ENCODE measurements around the gene LDHD. TPM values are rescaled to one million over a fixed set of nuclear protein-coding genes. Genes with fewer than 3 reads are reported as not detected.
"Not testable (repeated sequence)": the region's sequence is repeated elsewhere in the genome, so short reads cannot be mapped to it uniquely, and the experiment has no call there.

The LDHD gene
- total and polyA plus RNA-seq, 9 of the 15 experiments (the other 6 are each of a cell fraction or from before 2014, with no cell fraction given) = 0.19 to 0.86 (median 0.54) TPM; not detected in 3

- no peak for TF ChIP-seq RNF219 (CRISPR knock-in tag; IDR thresholded peaks at IDR 0.05)
Observed at GRCh38 chr16:75092777-75093176, 23.8 kb downstream of the LDHD start (continued).

GRCh38 chr16:75091619-75092018 is 25.0 kb downstream of the LDHD start:
- H3K4me2 ChIP-seq (ENCODE audit: insufficient read depth, low read length); in situ Hi-C loops (cut with MboI); FAIRE-seq; H3K27me3 ChIP-seq (ENCODE audit: control insufficient read depth in 2 of 2, insufficient read depth in 2 of 2, low read length in 2 of 2); H4K20me1 ChIP-seq (replicated peaks; ENCODE audit: control insufficient read depth, insufficient read depth, low read length); ATAC-seq; H3K9me3 ChIP-seq (replicated peaks; ENCODE audit: control insufficient read depth, insufficient read depth, low read depth, low read length); H3K4me3 ChIP-seq; H3K9ac ChIP-seq (ENCODE audit: insufficient read depth in 1 of 2, low read depth in 2 of 2, low read length in 2 of 2); H3K9me1 ChIP-seq (ENCODE audit: control insufficient read depth, insufficient read depth, low read length); BruUV-seq (replicated peaks); CTCF ChIA-PET (ENCODE audit: low intra/inter-chr PET ratio); DNase-seq (ENCODE audit: extremely low read depth in 1 of 4, low spot score in 3 of 4); intact Hi-C loops (cut with micrococcal nuclease); H2AFZ ChIP-seq (ENCODE audit: low read depth, low read length); H3K27ac ChIP-seq (ENCODE audit: extremely low read depth, low read depth, low read length): not testable (repeated sequence)
- TF ChIP-seq HMBOX1 (IDR thresholded peaks at IDR 0.05) = peak; percentile 82
- WGBS (ENCODE audit: insufficient coverage, low coverage, missing lambda C conversion rate) = 26% methylated on average over 3 of the region's 3 CpGs
- Histone ChIP-seq H3K79me2 (ENCODE audit: control insufficient read depth, insufficient read depth, low read length) (peaks cover 49% of the 10 kb centered on the region), H3K4me1 (replicated peaks in 1 of 2; ENCODE audit: control insufficient read depth in 2 of 2, insufficient read depth in 2 of 2, low read length in 2 of 2) (peaks cover 22 to 38% of the 10 kb centered on the region in 2 experiments; a peak in 4 of 5 replicates), H3K36me3 (ENCODE audit: control insufficient read depth, insufficient read depth, low read length) (peaks cover 24% of the 10 kb centered on the region; the same call in 2 of the 3 replicates)
- POLR2A ChIA-PET = interaction anchor here (1.7 kb wide), 1 partner anchor 19 kb away, joined by 7 read pairs; no protein-coding TSS in a partner anchor
